ENCODE results near the gene PPIA.
"Not testable (repeated sequence)": the region's sequence is repeated elsewhere in the genome, so short reads cannot be mapped to it uniquely, and the experiment has no call there.

PPIA gene

GRCh38 chr7:44787762-44788161 lies 8.7 kb upstream of the PPIA start:
- DNase-seq (ENCODE audit: low read depth in 2 of 2), result no peak

- DNase-seq (ENCODE audit: low read depth in 2 of 2), result no peak
Measured at GRCh38 chr7:44789990-44790389, 6.5 kb upstream of the PPIA start.

GRCh38 chr7:44791278-44792219 lies 4.9 kb upstream of the PPIA start:
- no peak for DNase-seq (ENCODE audit: low read depth in 2 of 2)

GRCh38 chr7:44793919-44794318 lies 2.6 kb upstream of the PPIA start:
- no peak for DNase-seq (ENCODE audit: low read depth in 2 of 2)

- DNase-seq (ENCODE audit: low read depth in 2 of 2), result no peak
Measured at GRCh38 chr7:44794331-44794730, 2.1 kb upstream of the PPIA start.

- no peak for DNase-seq (ENCODE audit: low read depth in 2 of 2)
Measured at GRCh38 chr7:44796034-44796503, 412 bp upstream of the PPIA start.

GRCh38 chr7:44797329-44798258 lies 1.1 kb downstream of the PPIA start:
- peak; percentile 67 to 68 for DNase-seq (ENCODE audit: low read depth in 2 of 2)

- no peak for DNase-seq (ENCODE audit: low read depth in 2 of 2)
Measured at GRCh38 chr7:44798649-44799305, 2.3 kb downstream of the PPIA start.

- DNase-seq (ENCODE audit: low read depth in 2 of 2), result no peak
Measured at GRCh38 chr7:44799939-44800338, 3.5 kb downstream of the PPIA start.

- DNase-seq (ENCODE audit: low read depth in 2 of 2), result no peak
Measured at GRCh38 chr7:44801890-44802289, 5.4 kb downstream of the PPIA start.

GRCh38 chr7:44802418-44803025 lies 6.0 kb downstream of the PPIA start:
- DNase-seq (ENCODE audit: low read depth in 2 of 2), result no peak

- not testable (repeated sequence) for DNase-seq (ENCODE audit: low read depth in 2 of 2)
Measured at GRCh38 chr7:44803828-44804519, 7.5 kb downstream of the PPIA start.

GRCh38 chr7:44805950-44806349 lies 9.5 kb downstream of the PPIA start:
- DNase-seq (ENCODE audit: low read depth in 2 of 2), result no peak

GRCh38 chr7:44808914-44809393 lies 12.5 kb downstream of the PPIA start:
- DNase-seq (ENCODE audit: low read depth in 2 of 2), result no peak

- no peak for DNase-seq (ENCODE audit: low read depth in 2 of 2)
Measured at GRCh38 chr7:44811093-44811492, 14.6 kb downstream of the PPIA start.

- no peak for DNase-seq (ENCODE audit: low read depth in 2 of 2)
Measured at GRCh38 chr7:44811571-44811970, 15.1 kb downstream of the PPIA start.

GRCh38 chr7:44814919-44815318 lies 18.4 kb downstream of the PPIA start:
- no peak for DNase-seq (ENCODE audit: low read depth in 2 of 2)

GRCh38 chr7:44819292-44819691 lies 22.8 kb downstream of the PPIA start:
- DNase-seq (ENCODE audit: low read depth in 2 of 2), result no peak

GRCh38 chr7:44823255-44823781 lies 26.8 kb downstream of the PPIA start:
- no peak for DNase-seq (ENCODE audit: low read depth in 2 of 2)

GRCh38 chr7:44824894-44825526 lies 28.5 kb downstream of the PPIA start:
- no peak for DNase-seq (ENCODE audit: low read depth in 2 of 2)
